ENCODE measurements around the gene EEF1AKMT4. TPM values are rescaled to one million over a fixed set of nuclear protein-coding genes. Genes with fewer than 3 reads are reported as not detected.

The EEF1AKMT4 gene
- total and polyA plus RNA-seq, 2 of the 8 experiments (the other 6 are each of a cell fraction or from before 2014, with no cell fraction given): 9.3 to 30.1 TPM

GRCh38 chr3:184230603-184231528 lies 18.6 kb upstream of the EEF1AKMT4 start (continued):
- TF ChIP-seq NANOG (IDR thresholded peaks at IDR 0.05; ENCODE audit: insufficient read depth, low read depth, low read length, poor library complexity, severe bottlenecking): no peak
- TF ChIP-seq SUZ12 (IDR thresholded peaks at IDR 0.05; ENCODE audit: low read length): peak; percentile 91
- no peak for TF ChIP-seq SP1 (IDR thresholded peaks at IDR 0.05; ENCODE audit: low read depth, low read length)
- no peak for TF ChIP-seq ATF2 (IDR thresholded peaks at IDR 0.05; ENCODE audit: low read length)
- no peak for TF ChIP-seq KDM4A (IDR thresholded peaks at IDR 0.05; ENCODE audit: low read depth, low read length, severe bottlenecking)
- TF ChIP-seq TAF1 (IDR thresholded peaks at IDR 0.05; ENCODE audit: low read depth, low read length): no peak
- no peak for TF ChIP-seq SP4 (IDR thresholded peaks at IDR 0.05; ENCODE audit: low read length)
- TF ChIP-seq RAD21 (IDR thresholded peaks at IDR 0.05 in 1 of 2, conservative IDR thresholded peaks at IDR 0.05 in 1 of 2; ENCODE audit: low read depth in 2 of 2, low read length in 2 of 2): no peak

Data from H1 (cell line).